Hematopoietic multipotent progenitor cell treated with erythropoietin and hydrocortisone succinate and interleukin-3 and kit ligand, for 15 days (in vitro differentiated cells): ENCODE results near the gene POU3F3.

Experiments
- DNase-seq: peaks from one replicate; pipeline ENCODE4 v3.0.0-alpha.2; 2015; ENCODE audit warnings: low spot score

The POU3F3 gene

DNA sequence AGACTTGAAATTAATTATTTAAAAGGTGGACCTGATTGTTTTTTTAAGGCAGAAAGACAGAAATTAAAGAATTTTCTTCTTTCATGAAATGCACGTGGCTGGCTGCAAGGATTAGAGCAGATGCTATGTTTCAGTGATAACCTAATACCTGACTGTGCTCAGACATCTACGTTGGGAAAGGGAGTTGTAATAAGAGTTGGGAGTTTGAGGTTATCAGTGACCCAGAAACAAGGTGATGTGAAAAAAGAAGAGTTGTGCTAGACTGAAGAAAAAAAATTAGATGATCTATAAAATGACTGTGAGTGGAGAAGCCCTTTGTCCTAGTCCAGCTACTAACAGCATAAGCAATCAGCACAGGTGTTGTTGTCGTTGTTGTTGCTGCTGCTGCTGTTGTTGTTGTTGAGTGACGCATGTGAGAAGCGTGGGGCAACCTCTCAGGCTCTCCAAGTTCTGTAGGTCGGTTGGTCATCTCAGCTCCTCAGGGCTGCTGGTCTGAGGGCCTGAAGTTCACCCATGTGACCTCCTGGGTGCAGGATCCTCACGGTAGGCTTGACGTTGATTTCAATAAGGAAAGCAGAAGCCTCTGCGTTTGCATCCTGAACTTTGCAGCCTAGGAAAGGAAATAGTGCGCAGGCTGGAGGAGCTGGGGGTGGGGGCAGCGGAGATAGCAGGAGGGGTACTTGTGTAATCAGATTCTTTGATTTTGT is 7.6 kb downstream of the POU3F3 start:
- DNase-seq, result no peak

DNA sequence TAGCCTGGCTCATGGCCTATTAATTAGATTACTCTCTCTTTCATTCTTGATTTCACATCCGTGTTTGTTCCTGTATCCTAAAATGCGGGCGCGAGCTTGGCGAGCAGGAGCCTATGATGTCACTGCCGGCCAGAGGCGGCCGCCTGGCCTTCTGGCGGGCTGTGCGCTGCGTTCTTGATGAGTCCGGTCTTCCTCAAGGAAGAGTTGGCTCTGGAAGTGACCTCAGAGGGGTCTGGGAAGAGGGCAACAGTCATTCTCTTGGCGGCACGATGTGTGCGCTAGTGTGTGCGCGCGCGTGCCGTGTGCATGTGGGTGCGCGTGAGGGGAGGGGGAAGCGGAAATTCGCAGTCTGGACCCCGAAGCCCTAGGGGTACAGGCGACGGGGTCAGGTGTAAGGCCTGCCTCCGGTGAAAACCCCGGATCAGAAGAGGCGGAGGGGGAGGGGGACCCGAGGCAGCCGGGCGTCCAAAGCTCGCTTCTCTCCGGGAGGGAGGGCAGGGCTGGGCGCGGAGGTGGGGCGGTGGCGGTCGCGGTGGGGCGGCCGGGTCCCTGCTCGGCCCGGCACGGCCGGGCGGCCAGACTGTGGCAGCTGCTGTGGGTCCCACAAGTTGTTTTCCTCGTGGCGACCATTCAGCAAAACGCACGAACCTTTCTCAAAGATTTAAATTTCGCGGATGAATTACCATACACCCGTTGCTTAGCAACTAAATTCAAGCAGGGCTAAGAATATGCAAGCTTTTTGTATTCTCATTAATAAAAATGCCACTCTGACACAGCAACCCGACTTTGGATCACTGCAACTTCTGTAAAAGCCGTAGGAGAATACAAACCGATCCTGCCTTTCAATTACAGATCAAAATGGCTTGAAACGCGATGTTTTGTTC is 8.4 kb downstream of the POU3F3 start:
- no peak for DNase-seq

DNA sequence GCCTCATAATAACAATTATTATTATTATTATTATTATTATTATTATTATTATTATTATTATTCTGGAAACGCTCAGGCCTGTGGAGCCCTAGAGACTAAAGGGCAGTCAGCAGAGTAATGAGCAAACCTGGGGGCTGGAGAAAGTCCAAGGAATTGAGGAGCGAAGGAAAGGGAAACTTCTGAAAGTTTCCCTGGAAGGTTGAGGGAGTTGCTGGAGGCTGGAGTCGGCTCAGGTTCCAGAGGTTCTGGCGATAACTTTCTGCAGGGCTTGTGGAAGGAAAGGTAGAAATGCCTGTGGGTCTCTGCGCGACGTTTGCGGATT is 9.2 kb downstream of the POU3F3 start:
- no peak for DNase-seq

DNA sequence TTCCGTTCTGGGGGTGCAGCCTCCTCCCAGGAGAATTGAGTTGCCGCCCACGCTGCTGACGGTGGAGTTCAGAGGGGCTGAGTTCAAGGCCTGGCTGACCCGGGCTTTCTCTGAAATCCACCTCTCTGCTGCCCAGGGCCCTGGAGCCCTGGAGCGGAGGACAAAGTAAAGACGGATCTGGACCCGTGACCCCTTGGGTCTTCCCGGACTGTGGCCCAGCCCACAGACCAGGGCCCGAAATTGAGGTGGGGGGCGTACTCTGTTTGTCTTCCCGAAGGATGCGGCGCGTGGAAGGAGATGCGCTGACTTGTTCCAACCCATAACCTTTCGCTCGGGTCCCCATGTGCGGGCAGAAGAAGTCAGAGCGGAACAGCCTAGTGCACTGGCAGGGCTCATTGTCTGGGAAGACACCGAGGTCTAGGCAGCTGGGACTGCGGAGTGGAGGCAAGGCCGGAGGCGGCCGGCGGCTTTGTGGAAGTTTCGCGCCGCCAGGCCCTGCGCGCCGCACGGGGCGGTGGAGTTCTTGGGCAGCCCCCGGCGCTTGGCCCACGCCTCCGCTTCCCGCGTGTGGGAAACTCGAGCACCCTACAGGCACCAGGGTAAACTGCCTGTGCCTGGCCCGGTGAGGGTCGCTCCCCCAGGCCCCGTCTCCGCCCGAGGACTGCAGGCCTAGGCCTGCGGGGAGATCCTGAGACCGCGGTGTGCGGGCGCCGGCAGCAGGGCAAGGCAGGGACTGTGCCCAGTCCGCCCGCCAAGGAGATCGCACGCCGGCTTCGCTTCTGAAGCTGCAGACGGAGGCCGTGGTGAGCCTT is 9.8 kb downstream of the POU3F3 start:
- DNase-seq, result no peak

DNA sequence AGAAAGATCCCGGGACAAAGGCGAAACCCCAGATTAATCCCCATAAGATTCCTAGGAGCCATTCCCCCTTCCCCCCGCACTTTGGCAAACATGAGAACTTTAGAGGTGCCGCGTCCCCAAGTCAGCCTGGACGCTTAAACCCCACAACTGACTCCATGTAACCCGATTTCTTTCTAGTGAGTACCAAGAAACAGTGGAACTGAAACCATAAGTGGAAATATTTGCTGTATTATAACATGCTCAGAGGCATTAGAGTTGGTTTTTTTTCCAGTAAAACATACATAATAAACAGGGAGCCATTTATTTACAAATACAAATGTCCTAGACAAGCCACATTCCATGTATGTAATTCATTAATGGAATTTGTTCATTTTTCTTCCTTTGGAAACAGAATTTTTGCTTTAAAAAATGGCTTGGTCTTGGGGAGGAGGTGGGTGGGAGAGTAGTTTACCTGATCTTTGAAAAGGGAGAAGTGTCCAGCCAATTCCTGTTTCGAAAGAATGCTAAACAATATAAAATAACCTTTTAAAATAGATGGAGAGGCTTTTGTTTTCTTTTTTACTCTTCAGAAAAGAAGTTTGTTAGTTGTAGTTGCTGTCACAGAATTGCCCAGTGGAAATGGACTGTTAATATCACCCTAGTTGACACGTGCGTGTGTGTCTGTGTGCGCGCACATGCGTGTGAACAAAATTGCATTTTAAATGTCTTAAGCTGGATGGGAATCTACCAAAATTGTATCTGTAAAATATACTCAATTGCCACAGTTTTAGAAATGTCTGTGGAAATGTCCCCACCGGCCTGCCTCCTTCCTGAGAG is 10.6 kb downstream of the POU3F3 start:
- DNase-seq, result no peak

DNA sequence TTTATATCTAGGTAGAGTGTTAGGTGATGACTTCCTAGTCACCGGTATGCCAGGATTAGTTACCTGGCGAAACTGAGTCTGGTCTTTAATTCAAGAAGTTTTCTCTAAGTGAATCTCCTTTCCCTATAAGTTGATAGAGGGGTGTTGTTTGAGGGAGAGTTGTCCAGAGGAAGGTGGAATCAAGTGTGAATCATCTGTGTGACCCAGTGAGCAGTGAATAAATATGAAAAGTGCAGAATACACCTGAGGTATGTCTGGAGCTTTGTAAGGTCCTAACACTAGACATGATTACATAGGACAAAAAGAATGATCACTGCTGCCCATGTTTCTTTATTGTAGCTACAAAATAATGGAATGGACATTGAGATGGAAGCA is 11.2 kb downstream of the POU3F3 start:
- no peak for DNase-seq

DNA sequence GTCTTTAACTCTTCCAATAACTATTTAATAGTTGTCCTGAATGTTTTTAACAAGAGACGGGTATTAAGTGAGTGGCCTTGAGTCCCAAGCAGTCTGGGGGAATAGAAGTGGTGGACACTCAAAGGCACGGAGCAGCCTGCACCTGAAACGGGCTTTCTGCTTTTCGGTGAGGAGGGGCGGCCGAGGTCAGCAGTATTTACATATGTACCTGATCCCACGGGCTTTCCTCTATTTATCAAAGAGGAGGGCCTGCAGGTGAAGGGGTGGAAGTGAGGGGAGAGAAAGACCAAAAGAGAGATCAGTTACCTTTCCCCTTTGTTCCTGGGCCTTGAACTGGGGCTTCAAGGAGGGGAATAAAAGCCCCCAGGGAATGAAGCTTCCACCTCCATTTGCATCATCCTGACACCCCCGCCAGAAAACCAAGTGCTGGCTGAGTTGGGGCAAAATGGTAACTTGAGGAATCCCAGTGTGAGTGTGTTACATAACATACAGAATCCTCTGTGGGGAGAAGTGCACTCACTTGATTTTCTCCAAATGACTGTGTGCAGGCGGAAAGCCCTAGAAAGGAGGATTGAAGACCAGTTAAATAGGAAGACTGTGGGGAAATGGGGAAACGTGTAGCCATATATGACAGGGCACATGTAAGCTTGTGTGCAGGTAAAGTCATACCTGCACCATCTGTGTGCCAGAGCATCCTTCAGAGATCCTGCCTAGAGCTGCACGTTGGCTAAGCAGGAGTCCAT is 12.4 kb downstream of the POU3F3 start:
- no peak for DNase-seq

DNA sequence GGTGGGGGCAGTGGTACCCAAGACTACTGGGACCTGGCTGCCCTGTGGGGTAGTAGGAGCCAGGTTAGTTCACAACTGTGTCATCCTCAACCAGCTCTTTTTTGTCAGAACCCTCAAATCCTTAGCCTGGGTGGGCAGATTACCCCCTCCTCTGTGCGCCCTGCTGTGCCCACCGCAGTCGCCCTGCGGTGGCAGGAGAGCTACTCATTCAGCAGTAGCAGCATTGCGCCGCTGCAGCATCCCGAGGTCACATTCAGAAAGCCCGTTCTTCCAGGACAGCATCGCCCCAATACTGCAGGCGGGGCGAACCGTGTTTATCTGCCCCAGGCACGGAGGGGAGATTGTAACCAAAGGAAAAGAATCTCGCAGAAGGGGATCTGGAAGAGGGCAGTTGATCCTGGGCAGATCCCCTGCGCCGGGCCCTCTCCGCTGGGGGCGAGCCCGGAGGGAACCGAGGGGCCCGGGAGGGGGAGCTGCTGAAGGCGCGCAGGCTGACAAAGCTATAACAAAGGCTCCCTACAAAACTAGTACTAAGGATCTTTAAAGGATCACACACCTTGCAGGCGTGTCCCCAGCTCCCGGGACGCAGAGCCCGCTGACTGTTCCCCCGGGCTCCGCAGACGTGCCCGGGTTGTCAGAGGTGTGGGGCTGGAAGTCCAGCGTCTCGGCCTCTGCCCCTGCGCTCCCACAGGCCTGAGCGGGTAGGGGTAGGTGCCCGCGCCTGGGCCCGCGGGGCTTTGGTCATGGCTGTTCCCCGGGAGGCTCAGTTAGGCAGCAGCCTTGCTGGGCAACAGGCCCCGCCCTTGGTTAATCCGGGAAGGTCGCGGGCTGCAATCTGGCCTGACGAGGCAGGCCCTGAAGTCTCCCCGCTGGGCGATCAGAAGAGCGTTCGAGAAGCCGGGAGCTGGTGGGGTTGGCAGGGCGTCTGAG is 13.2 kb downstream of the POU3F3 start:
- no peak for DNase-seq

DNA sequence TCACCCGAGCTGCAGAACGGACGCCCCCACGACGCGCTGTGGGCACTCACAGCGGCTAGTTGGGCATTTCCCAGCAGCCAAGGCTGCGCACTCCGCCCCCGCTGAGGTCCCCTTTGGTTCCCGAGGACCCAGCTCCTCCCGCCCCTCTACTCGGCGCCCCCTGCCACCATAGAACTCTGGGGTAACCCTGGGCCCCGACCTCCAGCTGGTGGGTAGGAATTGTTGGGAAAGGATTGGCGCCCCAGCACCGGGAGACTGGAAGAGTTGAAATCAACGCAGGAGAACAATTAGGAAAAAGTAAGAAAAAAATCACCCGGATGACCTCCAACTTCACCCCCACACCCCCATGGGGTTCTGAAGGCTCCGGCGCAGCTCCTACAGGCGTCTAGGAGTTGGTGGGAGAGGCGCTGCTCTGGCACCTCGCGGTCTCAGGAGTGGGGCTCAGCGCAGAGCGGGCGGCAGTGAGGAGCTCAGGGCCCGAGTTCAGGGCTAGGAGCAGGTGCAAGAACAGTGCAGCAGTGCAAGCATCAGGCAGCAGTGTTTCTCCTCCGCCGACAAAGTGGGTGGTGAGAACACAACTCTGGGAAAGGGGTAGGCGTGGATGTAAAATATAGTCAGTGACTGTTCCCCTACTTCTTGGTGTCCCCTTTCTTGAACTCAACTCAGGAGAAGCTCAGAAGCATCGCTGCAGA is 14.0 kb downstream of the POU3F3 start:
- no peak for DNase-seq

DNA sequence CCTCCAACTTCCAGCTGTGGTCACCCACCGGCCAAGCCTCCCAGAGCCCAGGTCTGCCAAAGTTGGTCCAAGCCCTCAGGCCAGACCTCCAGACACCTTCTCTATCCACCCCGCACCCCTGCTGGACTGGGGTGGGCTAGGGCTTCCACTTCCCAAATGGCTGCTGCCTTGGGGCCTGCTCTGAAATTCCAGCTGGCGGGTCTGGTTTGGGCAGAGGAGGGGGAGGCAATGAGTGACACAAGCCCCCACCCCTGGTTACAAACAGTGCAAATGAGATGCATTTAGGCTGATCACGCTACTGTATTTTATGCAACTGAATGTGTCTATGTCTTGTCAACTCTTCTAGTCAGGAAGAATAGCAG is 14.6 kb downstream of the POU3F3 start:
- no peak for DNase-seq

DNA sequence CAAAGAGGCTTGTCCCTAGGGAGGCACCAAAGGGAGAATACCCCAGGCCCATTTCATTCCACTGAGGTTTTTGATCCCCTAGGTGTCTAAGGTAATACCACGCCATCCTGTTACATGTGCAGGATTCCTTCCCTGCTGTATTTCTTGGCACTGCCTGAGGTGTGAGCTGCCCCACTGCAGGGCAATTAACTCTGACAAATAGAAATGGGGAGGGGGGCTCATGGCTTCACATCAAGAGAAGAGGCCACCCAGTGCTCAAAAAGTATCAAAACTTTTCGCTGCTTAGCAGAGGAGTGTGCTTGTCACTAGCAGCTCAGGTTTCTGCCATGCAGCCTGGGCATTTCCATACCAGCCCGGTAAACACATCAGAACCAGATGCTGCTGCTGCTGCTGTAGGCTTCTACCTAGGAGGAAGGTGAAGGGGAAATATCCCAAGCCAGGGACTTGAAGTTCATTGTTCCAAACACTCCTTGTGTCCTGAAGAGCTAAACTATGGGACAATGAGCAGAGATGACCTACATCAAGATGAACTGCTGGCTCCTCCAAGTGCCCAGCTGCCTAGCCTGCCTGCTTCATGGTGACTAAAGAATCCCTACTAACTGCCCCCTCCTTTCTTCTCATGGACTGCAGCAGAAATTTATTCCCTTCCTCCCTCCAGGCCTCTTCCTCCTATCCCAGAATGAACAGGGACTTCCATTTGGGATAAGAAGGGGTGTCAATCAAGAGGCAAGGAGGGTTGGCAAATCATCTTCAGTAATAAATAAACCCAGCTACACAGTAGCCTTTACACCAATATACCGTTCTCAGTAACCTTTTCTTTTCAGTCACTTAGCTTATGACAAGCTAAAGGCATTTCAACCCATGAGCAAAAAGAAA is 16.4 kb downstream of the POU3F3 start:
- no peak for DNase-seq

DNA sequence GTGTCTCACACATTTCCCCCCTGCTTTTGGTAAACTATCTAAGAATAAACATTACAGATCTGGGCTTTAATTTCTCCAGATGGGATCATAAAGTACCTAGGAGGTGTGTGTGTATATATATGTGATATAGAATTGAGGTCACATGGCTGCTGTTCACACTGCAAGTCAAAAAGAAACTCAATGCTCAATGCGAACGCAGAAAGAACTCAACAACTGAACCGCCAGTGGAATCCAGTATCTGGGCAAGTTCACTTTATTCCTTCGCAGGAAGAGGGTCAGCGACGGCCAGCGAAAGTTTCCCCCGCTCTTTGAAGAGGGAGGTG is 17.7 kb downstream of the POU3F3 start:
- no peak for DNase-seq

DNA sequence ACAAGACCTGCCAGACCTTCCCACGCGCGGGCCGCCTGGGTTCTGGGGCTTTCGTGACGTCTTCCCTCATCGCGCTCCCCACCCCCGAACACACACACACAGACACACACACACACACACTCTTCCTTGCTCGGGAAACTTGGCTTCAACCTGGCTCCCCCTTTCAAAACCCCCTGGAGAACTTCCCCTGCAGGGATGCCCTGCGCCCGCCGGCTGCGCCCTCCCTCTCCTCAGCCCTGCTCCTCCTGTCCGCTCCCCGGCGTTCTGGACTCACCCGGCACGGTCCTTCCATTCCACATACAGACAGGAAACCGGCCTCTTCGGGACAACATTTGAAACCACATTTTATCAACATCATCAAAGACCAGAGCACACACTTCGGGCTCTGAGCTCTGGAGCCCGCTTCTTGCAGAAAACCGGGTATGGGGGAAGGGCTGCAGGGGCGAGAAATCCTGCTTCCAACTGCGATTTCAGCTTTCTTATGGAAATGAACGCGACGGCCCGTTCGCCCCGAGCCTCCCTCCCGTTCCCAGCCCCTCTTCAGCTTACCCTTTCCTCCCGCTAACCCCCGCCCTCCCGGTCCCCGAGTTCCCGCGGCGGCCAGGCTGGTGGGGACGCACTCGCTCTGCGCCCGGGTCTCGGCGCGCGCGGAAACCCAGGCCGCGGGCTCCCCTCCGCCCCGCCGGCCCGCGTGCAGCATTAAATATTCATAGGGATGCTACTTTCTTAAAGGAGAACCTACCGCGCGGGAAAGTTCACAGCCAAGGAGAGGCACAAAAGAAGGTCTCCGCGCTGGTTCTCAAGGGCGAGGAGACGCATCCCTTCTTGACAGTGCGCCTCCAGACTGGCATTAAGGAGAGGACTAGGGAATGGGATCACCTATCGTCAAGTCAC is 18.3 kb downstream of the POU3F3 start:
- no peak for DNase-seq

DNA sequence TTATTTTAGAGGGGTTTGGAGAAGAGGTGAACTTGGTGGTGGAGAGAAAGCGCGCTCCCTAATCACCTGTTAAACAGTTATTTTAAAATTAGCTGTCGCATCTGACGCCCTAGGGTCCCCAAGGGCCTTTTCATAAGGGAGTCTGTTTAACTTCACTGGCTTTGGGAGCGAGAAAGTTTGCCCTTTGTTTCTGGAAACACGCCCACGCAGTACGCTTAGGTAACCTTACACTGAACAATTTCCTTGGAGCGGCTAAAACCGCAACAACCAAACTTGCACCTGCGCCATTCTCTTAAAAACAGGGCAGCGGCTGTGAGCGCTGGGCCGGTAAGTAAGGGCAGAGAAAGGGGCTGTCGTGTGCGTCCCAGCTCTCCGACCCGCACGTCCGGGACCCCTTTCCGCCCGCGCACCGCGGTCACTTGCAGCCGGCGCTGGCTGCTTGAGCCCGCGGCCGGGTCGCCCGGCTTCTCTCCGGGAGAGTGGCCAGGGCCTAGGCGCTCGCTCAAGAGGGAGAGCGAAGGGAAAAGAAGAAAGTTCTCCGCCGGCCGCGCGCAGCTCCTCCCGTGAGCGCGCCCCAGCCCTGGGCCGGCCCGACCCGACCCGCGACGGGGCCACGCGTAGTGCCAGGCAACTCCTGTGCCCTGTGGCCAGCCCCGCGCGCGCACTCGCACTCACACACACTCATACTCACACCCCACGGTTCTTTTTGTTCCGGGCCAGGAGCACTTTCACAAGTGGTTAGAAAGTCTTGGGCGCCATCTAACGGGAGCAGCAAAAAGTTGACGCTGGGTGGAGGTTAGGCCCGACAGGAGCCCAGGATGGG is 19.2 kb downstream of the POU3F3 start:
- no peak for DNase-seq

DNA sequence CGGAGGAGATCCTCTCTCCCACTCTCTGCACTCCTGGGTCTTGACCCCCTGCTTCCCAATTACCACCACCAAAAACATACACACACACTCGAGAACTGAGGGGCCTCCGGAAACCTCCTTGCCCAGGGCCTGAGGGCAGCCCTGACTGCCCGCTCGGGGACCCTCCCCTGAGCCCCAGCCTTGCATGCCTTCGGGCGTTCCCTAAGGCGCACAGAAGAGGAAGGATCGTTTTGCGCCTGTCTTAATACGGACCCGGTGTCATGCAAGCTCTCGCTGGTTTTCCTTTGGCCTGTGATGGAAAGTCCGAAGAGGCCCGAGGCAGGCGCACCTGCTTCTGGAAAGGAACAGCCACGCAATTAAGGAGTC is 19.8 kb downstream of the POU3F3 start:
- DNase-seq, result no peak

DNA sequence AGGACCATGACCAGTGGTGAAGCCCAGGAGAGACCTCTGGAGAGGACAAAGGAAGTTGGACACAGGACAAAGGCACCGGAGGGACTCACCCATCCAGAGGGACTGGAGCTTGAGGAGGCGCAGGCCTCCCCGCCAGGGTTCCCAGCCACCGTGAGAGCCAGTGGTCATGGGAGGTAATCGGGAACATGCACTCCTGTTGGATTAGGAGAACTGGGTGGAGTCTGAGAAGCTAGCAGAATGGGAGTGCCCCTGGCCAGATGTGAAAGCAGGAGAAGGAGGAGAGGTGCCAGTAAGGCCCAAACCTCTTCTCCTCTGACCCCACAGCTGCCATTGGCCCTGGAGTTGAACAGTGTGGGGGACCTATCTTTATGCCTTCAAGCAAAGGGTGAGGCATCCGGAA is 20.3 kb downstream of the POU3F3 start:
- no peak for DNase-seq

DNA sequence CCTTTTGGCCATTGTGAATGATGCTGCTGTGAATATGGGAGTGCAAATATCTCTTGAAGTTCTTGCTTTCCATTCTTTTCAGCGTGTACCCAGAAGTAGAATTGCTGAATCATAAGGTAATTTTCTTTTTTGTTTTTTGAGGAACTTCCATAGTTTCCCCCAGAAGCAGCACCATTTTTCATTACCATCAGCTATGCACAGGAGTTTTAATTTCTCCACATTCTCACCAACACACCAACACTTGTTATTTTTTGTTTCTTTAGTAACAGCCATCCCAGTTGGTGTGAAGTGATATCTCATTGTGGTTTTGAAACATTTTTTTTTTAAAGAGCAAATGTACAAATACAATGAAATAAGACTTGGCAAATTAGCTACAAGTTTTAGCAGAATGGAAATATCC is 21.3 kb downstream of the POU3F3 start:
- no peak for DNase-seq
